SK-N-DZ (cell line): ENCODE results near the gene AGBL4. TPM values are rescaled to one million over a fixed set of nuclear protein-coding genes. Genes with fewer than 3 reads are reported as not detected.
"Not testable (repeated sequence)": the region's sequence is repeated elsewhere in the genome, so short reads cannot be mapped to it uniquely, and the experiment has no call there.

Experiments used
- DNase-seq: peaks from one replicate; pipeline ENCODE4 v3.0.0-alpha.2; 2015; ENCODE audit warnings: low spot score
- polyA plus RNA-seq, 2 experiments: library from polyadenylated mRNA; depleted of rRNA; stranded (reverse); fragments of >200 nt; gene quantifications; 2 replicates each; pipeline ENCODE4 v1.2.3, GENCODE V29; 2014

AGBL4 gene
- 0.08 TPM in 1 of 2 replicates, not detected in the other for polyA plus RNA-seq (2014; cell fraction: cytosol; rRNA removed)
- 0.12 TPM in 1 of 2 replicates, not detected in the other for polyA plus RNA-seq (2014; cell fraction: nucleus; rRNA removed)

- no peak for DNase-seq
Measured at GRCh38 chr1:50023292-50024159, at the start of gene AGBL4. Gene AGBL4 (minus strand): TSS chr1:50023954.

GRCh38 chr1:50066806-50067205 is 43.1 kb upstream of the AGBL4 start:
- no peak for DNase-seq

DNA sequence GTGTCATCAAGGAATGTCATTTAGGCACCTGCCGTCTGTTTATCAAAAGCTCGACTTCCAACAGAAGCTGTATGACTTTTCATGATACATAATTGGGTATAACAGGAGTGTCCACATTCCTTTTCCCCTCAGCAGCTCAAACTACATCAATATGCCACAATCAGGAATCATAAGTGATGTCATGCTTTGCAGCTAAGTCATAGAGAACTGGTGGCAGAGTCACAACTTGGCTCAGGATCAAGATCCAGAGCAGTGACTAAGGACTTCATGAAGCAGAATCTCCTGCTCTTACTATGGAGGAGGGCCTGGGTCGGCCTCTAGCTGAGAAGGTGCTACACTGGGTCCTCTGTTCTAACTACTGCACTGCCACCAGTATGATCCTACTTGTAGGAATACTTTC is 36.5 kb upstream of the AGBL4 start:
- DNase-seq = no peak

DNA sequence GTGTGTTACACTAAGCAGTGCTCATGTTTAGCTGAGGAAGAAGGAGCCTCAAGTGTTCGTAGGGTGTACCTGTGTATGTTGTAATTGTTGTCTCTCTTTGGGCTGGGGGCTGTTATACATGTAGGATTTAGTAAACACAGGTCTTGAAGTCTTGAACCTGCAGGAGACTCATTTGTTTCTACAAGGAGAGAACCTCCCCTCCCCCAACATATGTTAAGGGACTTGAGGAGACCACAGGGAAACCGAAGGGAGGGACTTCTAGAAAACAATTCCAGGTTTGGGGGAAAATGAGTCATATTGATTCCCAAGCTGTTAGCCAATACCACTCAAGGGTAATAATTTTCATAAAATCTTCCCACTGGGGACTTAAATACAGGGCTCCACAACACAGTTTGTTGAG is 25.0 kb upstream of the AGBL4 start:
- no peak for DNase-seq

DNA sequence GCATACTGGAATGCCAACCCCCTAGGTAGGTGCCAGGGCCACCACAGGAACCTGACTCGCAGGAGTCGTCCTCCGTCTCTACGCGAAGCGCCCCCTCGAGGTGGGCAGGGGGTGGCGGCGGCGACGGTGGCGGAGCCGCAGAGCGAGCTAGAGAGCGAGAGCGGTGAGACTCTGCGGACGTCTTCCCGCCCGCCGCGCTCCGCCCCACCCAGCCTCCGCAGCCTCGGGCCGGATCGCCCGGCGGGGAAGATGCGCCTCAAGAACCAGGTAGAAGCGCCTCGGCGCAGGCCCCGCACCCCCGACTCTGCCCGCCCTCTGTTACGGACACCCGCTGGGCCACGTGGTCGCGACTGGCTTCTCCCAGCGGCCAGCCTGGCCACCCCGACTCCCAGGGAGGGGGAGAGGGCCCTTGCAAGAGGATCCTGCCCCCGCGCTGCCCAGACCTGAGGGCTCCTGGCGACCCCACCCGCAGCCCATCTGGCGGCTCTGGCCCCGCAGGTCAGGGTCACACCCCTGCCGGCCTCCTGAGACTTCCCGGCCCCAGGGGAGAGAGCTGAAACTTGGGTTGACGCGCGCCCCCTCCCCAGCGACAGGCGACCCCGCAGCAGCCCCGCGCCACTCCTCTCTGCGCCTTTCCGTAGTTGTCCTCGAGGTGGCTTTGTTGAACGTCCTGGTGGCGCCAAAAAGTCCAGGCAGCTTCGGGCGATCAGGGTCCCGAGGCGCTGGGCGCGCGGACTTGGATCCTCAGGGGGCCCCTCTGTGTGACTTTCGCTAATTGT is 24.4 kb upstream of the AGBL4 start:
- no peak for DNase-seq

GRCh38 chr1:50038237-50038809 is 14.6 kb upstream of the AGBL4 start:
- no peak for DNase-seq

DNA sequence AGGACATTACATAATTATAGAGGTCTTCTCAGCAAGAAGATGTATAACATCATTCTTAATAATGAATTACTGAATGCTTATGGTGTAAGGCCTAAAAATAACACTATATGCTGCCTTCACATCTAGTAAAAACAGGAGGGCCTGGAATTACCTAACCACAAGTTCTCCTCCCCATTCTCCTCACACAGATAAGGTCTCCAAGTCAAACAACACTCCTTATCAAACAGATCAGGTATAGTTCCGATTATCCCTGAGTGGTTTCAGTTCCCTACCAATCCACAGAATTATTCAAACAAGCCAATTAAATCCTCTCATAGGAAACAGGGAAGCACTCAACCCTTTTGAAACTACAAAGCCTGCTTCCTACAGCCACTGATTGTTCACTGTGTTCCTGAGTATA is 4.0 kb upstream of the AGBL4 start:
- no peak for DNase-seq

DNA sequence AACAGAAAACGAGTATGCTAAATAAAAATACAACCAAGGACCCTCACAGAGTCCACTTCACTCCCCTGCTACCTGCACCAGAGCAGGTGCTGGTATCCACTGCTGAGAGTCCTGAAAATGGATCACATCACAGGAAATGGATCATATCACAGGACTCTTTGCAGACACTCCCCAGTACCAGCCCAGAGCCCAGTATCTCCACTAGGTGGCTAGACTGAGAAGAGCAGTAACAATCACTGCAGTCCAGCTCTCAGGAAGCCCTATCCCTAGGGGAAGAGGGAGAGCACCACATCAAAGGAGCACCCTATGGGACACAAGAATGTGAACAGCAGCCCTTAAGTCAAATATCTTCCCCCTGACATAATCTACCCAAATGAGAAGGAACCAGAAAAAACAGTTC is 28.0 kb downstream of the AGBL4 start:
- DNase-seq = no peak

- DNase-seq = no peak
Measured at GRCh38 chr1:49971088-49971487, 52.7 kb downstream of the AGBL4 start.

GRCh38 chr1:49951385-49951784 is 72.4 kb downstream of the AGBL4 start:
- no peak for DNase-seq

DNA sequence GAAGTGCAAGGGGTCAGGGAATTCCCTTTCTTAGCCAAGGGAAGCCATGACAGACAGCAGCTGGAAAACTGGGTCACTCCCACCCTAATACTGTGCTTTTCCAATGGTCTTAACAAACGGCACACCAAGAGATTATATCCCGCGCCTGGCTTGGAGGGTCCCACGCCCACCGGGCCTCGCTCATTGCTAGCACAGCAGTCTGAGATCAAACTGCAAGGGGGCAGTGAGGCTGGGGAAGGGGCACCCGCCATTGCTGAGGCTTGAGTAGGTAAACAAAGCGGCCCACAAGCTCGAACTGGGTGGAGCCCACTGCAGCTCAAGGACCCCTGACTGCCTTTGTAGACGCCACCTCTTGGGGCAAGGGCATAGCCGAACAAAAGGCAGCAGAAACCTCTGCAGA is 108.5 kb downstream of the AGBL4 start:
- DNase-seq = not testable (repeated sequence)

- DNase-seq = no peak
Measured at GRCh38 chr1:49906365-49906764, 117.4 kb downstream of the AGBL4 start.

- peak; percentile 28 for DNase-seq
Measured at GRCh38 chr1:49864581-49864980, 159.2 kb downstream of the AGBL4 start.

DNA sequence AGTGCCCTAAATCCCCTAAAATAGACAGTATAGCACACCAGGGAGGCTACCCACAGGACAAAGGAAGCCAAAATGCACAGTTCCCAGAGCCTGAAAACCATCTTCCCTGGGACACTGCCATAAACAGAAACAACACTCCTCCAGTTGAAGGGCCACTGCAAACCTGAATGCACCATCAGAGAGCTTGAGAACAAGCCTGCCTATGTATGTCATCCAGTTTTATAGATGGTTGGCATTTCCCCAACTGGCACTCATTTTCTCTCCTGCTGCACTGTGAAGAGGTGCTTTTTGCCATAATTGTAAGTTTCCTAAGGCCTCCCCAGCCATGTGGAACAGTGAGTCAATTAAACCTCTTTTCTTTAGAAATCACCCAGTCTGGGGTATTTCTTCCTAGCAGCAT is 169.0 kb downstream of the AGBL4 start:
- no peak for DNase-seq

- DNase-seq = no peak
Measured at GRCh38 chr1:49842596-49842995, 181.2 kb downstream of the AGBL4 start.

DNA sequence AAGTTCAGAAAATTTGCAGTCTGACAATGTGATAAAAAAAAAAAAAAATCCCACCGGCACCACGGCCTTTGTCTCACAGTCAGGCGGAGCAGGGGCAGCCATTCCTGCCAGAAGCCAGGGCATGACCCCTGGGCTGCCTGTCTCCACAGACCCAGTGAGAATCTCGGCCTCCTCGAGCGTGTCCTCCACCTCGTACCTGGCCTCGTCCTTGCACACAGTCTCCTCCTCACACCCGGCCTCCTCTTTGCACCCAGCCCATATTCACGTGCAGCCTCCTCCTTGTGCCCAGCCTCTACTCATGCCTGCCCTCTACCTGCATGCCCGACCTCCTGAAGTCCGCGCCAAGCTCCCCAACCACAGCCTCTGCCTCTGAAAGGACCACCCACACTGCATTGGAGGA is 182.0 kb downstream of the AGBL4 start:
- no peak for DNase-seq

DNA sequence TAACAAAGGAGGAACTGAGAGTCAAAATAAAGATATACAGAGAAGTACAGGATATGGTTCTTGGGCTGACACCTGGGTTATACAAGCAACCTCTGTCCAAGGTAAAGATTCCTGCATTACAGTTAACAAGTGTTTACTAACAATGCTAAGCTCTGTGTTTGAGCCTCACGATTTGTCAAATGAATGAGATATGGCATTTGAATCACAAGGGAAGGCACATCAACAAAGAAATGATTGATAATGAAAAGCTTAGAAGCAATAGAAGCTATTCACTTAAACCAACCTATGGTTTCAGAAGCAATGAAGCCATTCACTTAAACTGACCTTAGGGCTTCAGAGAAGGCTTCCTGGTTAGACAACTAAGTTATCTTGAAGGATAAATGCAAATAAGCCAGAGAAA is 199.5 kb downstream of the AGBL4 start:
- DNase-seq = no peak

GRCh38 chr1:49817681-49818080 is 206.1 kb downstream of the AGBL4 start:
- no peak for DNase-seq

DNA sequence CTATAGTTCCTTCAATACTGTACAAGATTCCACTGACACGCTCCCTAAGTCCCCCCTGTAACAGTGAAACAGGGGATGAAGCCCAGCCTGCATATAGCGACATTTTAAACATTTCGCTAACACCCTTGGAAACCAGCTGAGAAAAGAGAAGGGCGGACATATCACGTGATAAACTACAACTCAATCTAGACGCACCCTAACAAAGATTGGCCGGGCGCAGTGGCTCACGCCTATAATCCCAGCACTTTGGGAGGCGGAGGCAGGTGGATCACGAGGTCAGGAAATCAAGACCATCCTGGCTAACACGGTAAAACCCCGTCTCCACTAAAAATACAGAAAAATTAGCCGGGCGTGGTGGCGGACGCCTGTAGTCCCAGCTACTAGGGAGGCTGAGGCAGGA is 236.7 kb downstream of the AGBL4 start:
- not testable (repeated sequence) for DNase-seq

GRCh38 chr1:49765034-49765433 is 258.7 kb downstream of the AGBL4 start:
- DNase-seq = peak; percentile 15

GRCh38 chr1:49738118-49738517 is 285.6 kb downstream of the AGBL4 start:
- DNase-seq = not testable (repeated sequence)

- no peak for DNase-seq
Measured at GRCh38 chr1:49728377-49728776, 295.4 kb downstream of the AGBL4 start.
